ENCODE measurements around the gene ENTPD3.

DNA sequence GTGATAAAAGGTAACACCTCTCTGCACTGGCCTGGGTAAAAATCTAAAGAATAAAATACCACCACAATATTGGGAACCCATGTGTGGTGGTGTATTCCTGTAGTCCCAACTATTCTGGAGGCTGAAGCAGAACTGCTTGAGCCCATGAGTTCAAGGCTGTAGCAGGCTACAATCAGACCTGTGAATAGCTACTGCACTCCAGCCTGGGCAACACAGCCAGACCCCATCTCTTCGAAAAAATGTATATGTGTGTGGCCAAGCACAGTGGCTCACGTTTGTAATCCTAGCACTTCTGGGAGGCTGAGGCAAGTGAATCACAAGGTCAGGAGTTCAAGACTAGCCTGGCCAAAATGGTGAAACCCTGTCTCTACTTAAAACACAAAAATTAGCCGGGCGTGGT, 68.3 kb downstream of the ENTPD3 start:
- no peak for TF ChIP-seq CTCF (IDR thresholded peaks at IDR 0.05; ENCODE audit: insufficient read depth, low read length, poor library complexity, severe bottlenecking)
- TF ChIP-seq EZH2phosphoT487 (conservative IDR thresholded peaks at IDR 0.05; ENCODE audit: low read length), result no peak
